Body of pancreas (tissue), 4 donors: ENCODE measurements around the gene TPP1. TPM values are rescaled to one million over a fixed set of nuclear protein-coding genes. Genes with fewer than 3 reads are reported as not detected.

Experiments
- ATAC-seq: fragments of 150-250 bp; one replicate; pipeline ENCODE4 v1.9.1; 2016
- DNase-seq, 4 donors: peaks; one replicate each; pipeline ENCODE4 v3.0.0-alpha.2; 2019
- H3K27ac ChIP-seq, 4 donors: fragments of 200-600 bp; sonication (generic); 1 replicate in 3 of 4; 2 replicates in 1 of 4; pipeline versions ENCODE4 v1.5.1 to v1.6.1; 2016 to 2019; ENCODE audit warnings: mild to moderate bottlenecking in 1 of 4, mixed read lengths in 1 of 4, moderate library complexity in 1 of 4
- H3K27me3 ChIP-seq, 2 donors: fragments of 200-600 bp; sonication (generic); one replicate each; pipeline ENCODE4 v1.6.0; 2016; ENCODE audit warnings: mild to moderate bottlenecking in 1 of 2
- H3K36me3 ChIP-seq, 2 donors: fragments of 200-600 bp; sonication (generic); replicated peaks in 1 of 2; 2 replicates each; pipeline ENCODE4 v1.5.1; 2016; ENCODE audit warnings: low read depth in 2 of 2; ENCODE audit not compliant: insufficient read depth in 1 of 2
- H3K4me1 ChIP-seq: fragments of 200-600 bp; sonication (generic); one replicate; pipeline ENCODE4 v1.6.0; 2016
- H3K4me3 ChIP-seq, 2 donors: fragments of 200-600 bp; sonication (generic); 1 replicate in 1 of 2; 2 replicates in 1 of 2; pipeline ENCODE4 v1.5.1; 2016 to 2019
- H3K9me3 ChIP-seq, 3 donors: fragments of 200-600 bp; sonication (generic); 1 replicate in 2 of 3; 2 replicates in 1 of 3; pipeline ENCODE4 v1.5.1; 2016
- POLR2A ChIP-seq, 3 donors: fragments of 450-650 bp; IDR thresholded peaks; one replicate each; pipeline ENCODE4 v1.6.1; 2016; ENCODE audit warnings: antibody characterized with exemption in 3 of 3, mild to moderate bottlenecking in 2 of 3
- WGBS, 2 donors: methylation state at CpG; one replicate each; pipeline ENCODE4 v1.1.5; 2017; 5-methylcytosine and 5-hydroxymethylcytosine counted together
- intact Hi-C: fragments of 100-400 bp; cut with DNase I; formaldehyde crosslinking; loops from one replicate; pipeline ENCODE4 v1.15.1; 2023
- total RNA-seq, 2 donors: library from RNA; depleted of rRNA; stranded (reverse); fragments of >200 nt; gene quantifications; one replicate each; pipeline ENCODE4 v1.1.0, GENCODE V29; 2016
- TF ChIP-seq, protein P1 (sequence below), 7 experiments: fragments of 450-650 bp in 4 of 7; fragments of 200-600 bp in 3 of 7; sonication (generic) in 3 of 7; IDR thresholded peaks; one replicate each; pipeline ENCODE4 v1.5.1; 2016 to 2019; ENCODE audit warnings: antibody characterized with exemption in 7 of 7

The TPP1 gene
- total RNA-seq, 2 donors from 2014 or later = 20.8 TPM

DNA sequence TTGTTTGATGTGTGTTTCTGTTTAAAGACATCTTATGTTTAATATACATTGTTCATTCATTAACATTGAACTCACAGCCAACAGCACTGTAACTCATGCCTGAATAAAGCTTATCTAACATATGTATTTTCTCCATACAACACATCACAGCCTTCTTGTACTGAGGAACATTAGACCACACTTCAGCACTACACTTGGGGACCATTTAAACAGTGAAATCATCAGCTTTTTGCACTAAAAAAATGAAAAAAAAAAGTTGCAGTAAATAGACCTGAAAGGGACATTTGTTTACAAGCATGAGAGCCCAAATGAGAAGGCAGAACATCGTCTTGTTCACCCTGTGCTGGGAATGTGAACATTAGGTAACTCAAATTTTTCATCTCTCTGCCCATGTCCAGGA, 15.3 kb upstream of the TPP1 start:
- H3K9me3 ChIP-seq = no peaks in the 10 kb centered on the region
- no peaks in the 10 kb centered on the region for H3K27me3 ChIP-seq
- intact Hi-C loops = no loop called here
- ATAC-seq (peak; percentile 47), DNase-seq (no peak)
- whole genome bisulfite sequencing, 2 donors = 14 to 48% methylated on average over 1 of the region's 1 CpG
- peak overlapping the region in 3 of 4 donors; percentile 41 to 76 (median 69) for H3K27ac ChIP-seq
- TF ChIP-seq, protein P1, sequence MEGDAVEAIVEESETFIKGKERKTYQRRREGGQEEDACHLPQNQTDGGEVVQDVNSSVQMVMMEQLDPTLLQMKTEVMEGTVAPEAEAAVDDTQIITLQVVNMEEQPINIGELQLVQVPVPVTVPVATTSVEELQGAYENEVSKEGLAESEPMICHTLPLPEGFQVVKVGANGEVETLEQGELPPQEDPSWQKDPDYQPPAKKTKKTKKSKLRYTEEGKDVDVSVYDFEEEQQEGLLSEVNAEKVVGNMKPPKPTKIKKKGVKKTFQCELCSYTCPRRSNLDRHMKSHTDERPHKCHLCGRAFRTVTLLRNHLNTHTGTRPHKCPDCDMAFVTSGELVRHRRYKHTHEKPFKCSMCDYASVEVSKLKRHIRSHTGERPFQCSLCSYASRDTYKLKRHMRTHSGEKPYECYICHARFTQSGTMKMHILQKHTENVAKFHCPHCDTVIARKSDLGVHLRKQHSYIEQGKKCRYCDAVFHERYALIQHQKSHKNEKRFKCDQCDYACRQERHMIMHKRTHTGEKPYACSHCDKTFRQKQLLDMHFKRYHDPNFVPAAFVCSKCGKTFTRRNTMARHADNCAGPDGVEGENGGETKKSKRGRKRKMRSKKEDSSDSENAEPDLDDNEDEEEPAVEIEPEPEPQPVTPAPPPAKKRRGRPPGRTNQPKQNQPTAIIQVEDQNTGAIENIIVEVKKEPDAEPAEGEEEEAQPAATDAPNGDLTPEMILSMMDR (IDR thresholded peaks at IDR 0.05) = no peak
- no peak for TF ChIP-seq POLR2A (IDR thresholded peaks at IDR 0.05)
- H3K4me3 ChIP-seq = no peak overlapping the region
- H3K4me1 ChIP-seq = peaks cover 62% of the 10 kb centered on the region
- H3K36me3 ChIP-seq = no peaks in the 10 kb centered on the region

DNA sequence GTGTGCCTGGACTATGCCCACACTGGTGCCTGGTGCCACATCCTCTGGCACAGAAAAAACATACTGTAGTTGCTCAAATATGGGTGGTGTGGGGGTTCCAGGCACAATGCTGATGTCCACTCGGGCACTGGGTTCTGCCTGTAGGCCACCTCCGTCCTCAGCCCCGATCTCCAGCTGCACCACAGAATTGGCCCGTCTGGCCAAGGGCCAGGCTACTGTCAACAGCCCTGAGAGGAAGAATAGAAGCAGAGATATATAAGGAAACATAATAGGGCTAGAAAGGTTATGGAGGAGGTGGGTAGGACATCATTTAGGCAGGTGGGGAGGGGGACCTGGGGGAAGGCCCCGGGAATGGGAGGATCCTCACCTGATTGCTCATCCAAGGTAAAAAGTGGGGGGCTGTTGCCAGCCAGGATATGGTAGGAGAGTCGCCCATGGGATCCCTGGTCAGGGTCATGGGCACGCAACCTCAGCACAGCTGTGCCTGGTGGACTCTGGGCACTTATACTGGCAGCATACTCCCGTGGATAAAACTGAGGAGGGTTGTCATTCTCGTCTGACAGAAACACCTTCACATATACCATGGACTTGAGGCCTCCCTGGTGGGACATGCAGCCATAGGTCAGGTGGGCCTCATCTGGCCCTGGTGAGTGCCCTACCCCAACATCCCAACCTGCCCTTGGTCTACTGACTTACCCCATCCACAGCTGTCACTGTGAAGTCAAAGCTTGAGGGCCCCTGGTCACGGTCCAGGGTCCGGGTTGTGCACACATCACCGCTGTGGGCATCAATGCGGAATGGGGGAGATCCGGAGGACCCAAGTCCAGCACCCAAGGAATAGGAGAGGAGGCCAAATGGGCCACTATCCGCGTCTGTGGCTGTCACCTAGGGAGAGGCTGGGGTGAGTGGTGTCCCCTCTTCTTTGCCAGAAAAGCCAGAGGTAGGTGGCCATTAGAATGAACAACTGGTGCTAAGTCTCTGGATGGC, 14.5 kb upstream of the TPP1 start:
- no peak for TF ChIP-seq POLR2A (IDR thresholded peaks at IDR 0.05)
- TF ChIP-seq, protein P1 (IDR thresholded peaks at IDR 0.05) = no peak
- WGBS, 2 donors = 85 to 90% methylated on average over 9 to 16 of the region's 16 CpGs
- peaks cover 60% of the 10 kb centered on the region for H3K4me1 ChIP-seq
- H3K27ac ChIP-seq = peak overlapping the region in 3 of 4 donors; percentile 41 to 76 (median 69)
- intact Hi-C loops = no loop called here
- ATAC-seq (no peak), DNase-seq (peak in 1 of 4 donors; percentile 11)
- no peak overlapping the region for H3K4me3 ChIP-seq
- no peaks in the 10 kb centered on the region for H3K27me3 ChIP-seq
- no peaks in the 10 kb centered on the region for H3K36me3 ChIP-seq
- no peaks in the 10 kb centered on the region for H3K9me3 ChIP-seq

DNA sequence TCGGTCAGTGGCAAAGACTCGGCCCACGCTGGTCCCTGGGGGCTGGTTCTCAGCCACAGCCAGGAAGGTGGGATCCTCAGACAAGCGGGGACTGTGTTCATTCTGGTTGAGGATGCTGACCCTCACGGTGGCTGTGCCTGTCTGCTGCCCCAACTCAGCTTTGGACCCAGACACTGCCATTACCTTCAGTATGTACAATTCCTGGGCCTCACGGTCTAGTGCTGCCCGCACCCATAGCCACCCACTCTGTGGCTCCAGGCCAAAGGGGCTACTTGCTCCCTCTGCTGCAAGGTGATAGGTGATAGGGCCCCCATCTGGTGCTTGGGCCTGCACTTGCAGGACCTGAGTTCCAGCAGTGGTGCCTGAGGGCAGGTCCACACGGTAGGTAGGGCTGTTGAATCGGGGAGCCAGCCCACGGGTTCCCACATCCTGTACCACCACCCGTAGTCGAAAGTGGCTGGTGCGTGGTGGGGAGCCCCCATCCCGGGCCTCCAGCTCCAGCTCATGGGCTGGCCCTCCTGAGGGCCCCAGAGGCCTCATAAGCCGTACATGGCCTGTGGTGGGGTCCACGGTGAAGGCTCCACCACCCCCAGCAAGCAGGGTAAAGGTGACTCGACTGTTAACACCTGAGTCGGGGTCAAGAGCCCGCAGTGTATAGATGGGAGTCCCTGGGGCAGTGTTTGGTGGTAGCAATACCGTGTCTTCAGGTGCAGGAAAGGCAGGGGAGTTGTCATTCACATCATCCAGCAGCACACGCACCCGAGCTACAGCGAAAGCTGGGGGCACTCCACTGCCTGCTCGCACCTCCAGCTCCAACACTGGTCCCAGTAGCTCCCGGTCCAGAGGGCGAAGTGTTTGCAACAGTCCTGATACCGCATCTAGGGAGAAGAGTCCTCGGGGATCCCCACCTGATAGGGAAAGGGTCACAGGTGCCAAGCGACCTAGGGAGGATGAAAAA, 13.2 kb upstream of the TPP1 start:
- TF ChIP-seq, protein P1 (IDR thresholded peaks at IDR 0.05) = no peak
- no peak for TF ChIP-seq POLR2A (IDR thresholded peaks at IDR 0.05)
- no peak for ATAC-seq
- no peaks in the 10 kb centered on the region for H3K36me3 ChIP-seq
- H3K4me3 ChIP-seq = no peak overlapping the region
- DNase-seq = peak in 1 of 4 donors; percentile 11
- peaks cover 47% of the 10 kb centered on the region for H3K4me1 ChIP-seq
- H3K27me3 ChIP-seq = no peaks in the 10 kb centered on the region
- WGBS, 2 donors = 93 to 97% methylated on average over 17 to 28 of the region's 29 CpGs
- H3K27ac ChIP-seq = no peak overlapping the region
- H3K9me3 ChIP-seq = no peaks in the 10 kb centered on the region
- intact Hi-C loops = no loop called here

DNA sequence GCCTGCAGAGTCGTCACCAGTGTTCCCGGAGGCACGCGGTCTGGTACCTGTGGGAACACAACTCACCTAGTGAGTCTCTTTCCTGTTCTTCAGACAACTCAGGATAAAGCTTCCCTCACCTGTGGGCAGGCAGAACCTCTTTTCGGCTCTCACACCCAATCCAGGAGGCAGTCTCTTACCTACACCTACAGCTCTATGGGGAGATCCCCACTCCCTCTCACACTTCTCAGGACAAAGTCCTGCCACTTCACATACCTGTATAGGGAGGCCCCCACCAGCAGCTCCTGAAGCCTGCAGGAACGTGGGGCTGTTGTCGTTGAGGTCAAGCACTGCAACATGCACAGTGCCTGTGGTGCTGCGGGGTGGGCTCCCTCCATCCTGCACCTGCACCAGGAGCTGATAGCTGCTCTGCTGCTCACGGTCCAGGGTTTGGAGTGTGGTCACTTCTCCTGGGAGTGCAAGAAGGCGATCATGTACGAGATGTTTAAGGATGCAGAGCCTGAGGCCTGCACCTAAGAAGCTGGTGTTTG, 12.2 kb upstream of the TPP1 start:
- intact Hi-C loops = no loop called here
- Histone ChIP-seq H3K36me3 (no peaks in the 10 kb centered on the region), H3K27me3 (no peaks in the 10 kb centered on the region), H3K4me3 (no peak overlapping the region), H3K4me1 (peaks cover 44% of the 10 kb centered on the region), H3K9me3 (no peaks in the 10 kb centered on the region), H3K27ac (no peak overlapping the region)
- DNase-seq (no peak), ATAC-seq (no peak)
- WGBS, 2 donors = 87 to 91% methylated on average over 11 of the region's 11 CpGs
- no peak for TF ChIP-seq POLR2A (IDR thresholded peaks at IDR 0.05)
- TF ChIP-seq, protein P1 (IDR thresholded peaks at IDR 0.05) = no peak
